Measurements from ENCODE around the gene GPR65.

DNA sequence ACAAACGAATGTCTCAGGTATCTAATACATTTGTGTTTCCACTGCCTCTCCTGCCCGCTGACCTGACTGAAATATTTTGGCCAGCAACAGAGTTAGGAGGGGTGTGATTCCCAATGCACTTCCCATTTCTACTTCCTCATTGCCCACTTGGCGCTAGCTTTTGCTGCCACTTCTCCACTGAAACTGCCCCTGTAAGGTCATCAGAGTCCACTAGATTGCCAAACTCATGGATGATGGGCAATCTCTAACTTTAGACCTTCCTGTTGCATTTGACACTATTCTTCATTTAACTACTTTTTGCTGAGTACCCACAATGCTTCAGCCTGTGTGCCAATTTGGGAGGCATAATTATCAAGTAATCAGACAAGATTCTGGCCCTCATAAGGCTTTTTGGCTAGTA lies 40.8 kb downstream of the GPR65 start:
- no peak for TF ChIP-seq CTCF (conservative IDR thresholded peaks at IDR 0.05; ENCODE audit: low read depth in 2 of 2)
- TF ChIP-seq, protein P1, sequence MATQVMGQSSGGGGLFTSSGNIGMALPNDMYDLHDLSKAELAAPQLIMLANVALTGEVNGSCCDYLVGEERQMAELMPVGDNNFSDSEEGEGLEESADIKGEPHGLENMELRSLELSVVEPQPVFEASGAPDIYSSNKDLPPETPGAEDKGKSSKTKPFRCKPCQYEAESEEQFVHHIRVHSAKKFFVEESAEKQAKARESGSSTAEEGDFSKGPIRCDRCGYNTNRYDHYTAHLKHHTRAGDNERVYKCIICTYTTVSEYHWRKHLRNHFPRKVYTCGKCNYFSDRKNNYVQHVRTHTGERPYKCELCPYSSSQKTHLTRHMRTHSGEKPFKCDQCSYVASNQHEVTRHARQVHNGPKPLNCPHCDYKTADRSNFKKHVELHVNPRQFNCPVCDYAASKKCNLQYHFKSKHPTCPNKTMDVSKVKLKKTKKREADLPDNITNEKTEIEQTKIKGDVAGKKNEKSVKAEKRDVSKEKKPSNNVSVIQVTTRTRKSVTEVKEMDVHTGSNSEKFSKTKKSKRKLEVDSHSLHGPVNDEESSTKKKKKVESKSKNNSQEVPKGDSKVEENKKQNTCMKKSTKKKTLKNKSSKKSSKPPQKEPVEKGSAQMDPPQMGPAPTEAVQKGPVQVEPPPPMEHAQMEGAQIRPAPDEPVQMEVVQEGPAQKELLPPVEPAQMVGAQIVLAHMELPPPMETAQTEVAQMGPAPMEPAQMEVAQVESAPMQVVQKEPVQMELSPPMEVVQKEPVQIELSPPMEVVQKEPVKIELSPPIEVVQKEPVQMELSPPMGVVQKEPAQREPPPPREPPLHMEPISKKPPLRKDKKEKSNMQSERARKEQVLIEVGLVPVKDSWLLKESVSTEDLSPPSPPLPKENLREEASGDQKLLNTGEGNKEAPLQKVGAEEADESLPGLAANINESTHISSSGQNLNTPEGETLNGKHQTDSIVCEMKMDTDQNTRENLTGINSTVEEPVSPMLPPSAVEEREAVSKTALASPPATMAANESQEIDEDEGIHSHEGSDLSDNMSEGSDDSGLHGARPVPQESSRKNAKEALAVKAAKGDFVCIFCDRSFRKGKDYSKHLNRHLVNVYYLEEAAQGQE (IDR thresholded peaks at IDR 0.05; ENCODE audit: unreplicated experiment), result no peak
- TF ChIP-seq EZH2 (IDR thresholded peaks at IDR 0.05; ENCODE audit: low read depth, unreplicated experiment), result no peak
- TF ChIP-seq EZH2phosphoT487 (IDR thresholded peaks at IDR 0.05; ENCODE audit: unreplicated experiment), result no peak
- no peak for TF ChIP-seq POLR2AphosphoS5 (IDR thresholded peaks at IDR 0.05; ENCODE audit: low read depth)
- TF ChIP-seq CREB1 (CRISPR knock-in tag; IDR thresholded peaks at IDR 0.05; ENCODE audit: low read depth), result no peak
- TF ChIP-seq, protein P2, sequence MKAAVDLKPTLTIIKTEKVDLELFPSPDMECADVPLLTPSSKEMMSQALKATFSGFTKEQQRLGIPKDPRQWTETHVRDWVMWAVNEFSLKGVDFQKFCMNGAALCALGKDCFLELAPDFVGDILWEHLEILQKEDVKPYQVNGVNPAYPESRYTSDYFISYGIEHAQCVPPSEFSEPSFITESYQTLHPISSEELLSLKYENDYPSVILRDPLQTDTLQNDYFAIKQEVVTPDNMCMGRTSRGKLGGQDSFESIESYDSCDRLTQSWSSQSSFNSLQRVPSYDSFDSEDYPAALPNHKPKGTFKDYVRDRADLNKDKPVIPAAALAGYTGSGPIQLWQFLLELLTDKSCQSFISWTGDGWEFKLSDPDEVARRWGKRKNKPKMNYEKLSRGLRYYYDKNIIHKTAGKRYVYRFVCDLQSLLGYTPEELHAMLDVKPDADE (IDR thresholded peaks at IDR 0.05), result no peak
- no peak for TF ChIP-seq STAT1 (IDR thresholded peaks at IDR 0.05; ENCODE audit: unreplicated experiment)
- TF ChIP-seq JUNB (IDR thresholded peaks at IDR 0.05; ENCODE audit: unreplicated experiment), result no peak
- TF ChIP-seq ZNF331 (CRISPR knock-in tag; IDR thresholded peaks at IDR 0.05; ENCODE audit: low read depth), result no peak
- no peak for TF ChIP-seq NANOG (IDR thresholded peaks at IDR 0.05; ENCODE audit: borderline replicate concordance)
- TF ChIP-seq ZNF114 (CRISPR knock-in tag; IDR thresholded peaks at IDR 0.05), result no peak
- no peak for TF ChIP-seq ZNF462 (CRISPR knock-in tag; IDR thresholded peaks at IDR 0.05)

Measured in GM23338 (cell line).